ENCODE data around the gene ZBED1. TPM values are rescaled to one million over a fixed set of nuclear protein-coding genes. Genes with fewer than 3 reads are reported as not detected.
A peak's percentile ranks its signal among the peaks of the same experiment; 100 is the strongest.

Gene ZBED1
- total and polyA plus RNA-seq, 9 of the 15 experiments (the other 6 are each of a cell fraction or from before 2014, with no cell fraction given): 0.61 to 27.6 (median 13.9) TPM

DNA sequence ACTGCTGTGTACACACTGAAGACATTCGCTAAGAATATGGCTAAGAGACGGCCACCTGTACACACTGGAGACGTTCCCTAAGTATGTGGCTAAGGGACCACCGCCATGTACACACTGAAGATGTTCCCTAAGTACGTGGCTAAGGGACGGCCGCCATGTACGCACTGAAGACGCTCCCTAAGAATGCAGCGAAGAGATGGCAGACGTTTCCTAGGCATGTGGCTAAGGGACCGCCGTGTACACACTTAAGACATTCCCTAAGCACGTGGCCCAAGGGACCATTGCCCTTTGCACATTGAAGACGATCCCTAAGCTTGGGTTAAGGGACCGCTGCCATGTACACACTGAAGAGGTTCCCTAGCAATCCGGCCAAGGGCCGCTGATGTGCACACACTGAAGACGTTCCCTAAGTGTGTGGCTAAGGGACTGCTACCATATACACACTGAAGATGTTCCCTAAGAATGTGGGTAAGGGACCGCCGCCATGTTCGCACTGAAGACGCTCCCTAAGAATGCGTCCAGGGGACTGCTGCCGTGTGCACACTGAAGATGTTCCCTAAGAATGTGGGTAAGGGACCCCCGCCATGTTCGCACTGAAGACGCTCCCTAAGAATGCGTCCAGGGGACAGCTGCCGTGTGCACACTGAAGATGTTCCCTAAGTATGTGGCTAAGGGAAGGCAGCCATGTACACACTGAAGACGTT, 36.7 kb downstream of the ZBED1 start (continued):
- TF ChIP-seq RFX1 (IDR thresholded peaks at IDR 0.05) (peak; percentile 47), SPI1 (IDR thresholded peaks at IDR 0.05; ENCODE audit: borderline replicate concordance, low read depth, low read length) (no peak), TOE1 (IDR thresholded peaks at IDR 0.05; ENCODE audit: borderline replicate concordance) (peak; percentile 97), TOE1 (CRISPR knock-in tag; IDR thresholded peaks at IDR 0.05; ENCODE audit: borderline replicate concordance, low read depth) (no peak), GABPA (tag; conservative IDR thresholded peaks at IDR 0.05; ENCODE audit: low read depth) (no peak), STAT5A (IDR thresholded peaks at IDR 0.05; ENCODE audit: borderline replicate concordance, low read length) (0 out of 2 replicates have a peak, but pooled peaks have one; percentile 13), MTA3 (IDR thresholded peaks at IDR 0.05; ENCODE audit: borderline replicate concordance) (0 out of 2 replicates have a peak, but pooled peaks have one; percentile 22), ERF (CRISPR knock-in tag; IDR thresholded peaks at IDR 0.05) (no peak), XRCC5 (IDR thresholded peaks at IDR 0.05; ENCODE audit: low read depth, low read length) (no peak), TEAD2 (tag; IDR thresholded peaks at IDR 0.05) (no peak), TAF9B (IDR thresholded peaks at IDR 0.05; ENCODE audit: partially characterized antibody) (no peak), FOXK2 (conservative IDR thresholded peaks at IDR 0.05 in 1 of 2, IDR thresholded peaks at IDR 0.05 in 1 of 2; ENCODE audit: low read depth in 2 of 2) (peak; percentile 62 to 83), ZNF174 (CRISPR knock-in tag; IDR thresholded peaks at IDR 0.05) (no peak), TARDBP (IDR thresholded peaks at IDR 0.05) (0 out of 2 replicates have a peak, but pooled peaks have one; percentile 29)
- TF ChIP-seq, protein P1, sequence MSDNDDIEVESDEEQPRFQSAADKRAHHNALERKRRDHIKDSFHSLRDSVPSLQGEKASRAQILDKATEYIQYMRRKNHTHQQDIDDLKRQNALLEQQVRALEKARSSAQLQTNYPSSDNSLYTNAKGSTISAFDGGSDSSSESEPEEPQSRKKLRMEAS (CRISPR knock-in tag; IDR thresholded peaks at IDR 0.05): peak; percentile 92
- TF ChIP-seq, protein P2, sequence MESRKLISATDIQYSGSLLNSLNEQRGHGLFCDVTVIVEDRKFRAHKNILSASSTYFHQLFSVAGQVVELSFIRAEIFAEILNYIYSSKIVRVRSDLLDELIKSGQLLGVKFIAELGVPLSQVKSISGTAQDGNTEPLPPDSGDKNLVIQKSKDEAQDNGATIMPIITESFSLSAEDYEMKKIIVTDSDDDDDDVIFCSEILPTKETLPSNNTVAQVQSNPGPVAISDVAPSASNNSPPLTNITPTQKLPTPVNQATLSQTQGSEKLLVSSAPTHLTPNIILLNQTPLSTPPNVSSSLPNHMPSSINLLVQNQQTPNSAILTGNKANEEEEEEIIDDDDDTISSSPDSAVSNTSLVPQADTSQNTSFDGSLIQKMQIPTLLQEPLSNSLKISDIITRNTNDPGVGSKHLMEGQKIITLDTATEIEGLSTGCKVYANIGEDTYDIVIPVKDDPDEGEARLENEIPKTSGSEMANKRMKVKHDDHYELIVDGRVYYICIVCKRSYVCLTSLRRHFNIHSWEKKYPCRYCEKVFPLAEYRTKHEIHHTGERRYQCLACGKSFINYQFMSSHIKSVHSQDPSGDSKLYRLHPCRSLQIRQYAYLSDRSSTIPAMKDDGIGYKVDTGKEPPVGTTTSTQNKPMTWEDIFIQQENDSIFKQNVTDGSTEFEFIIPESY (CRISPR knock-in tag; IDR thresholded peaks at IDR 0.05): peak; percentile 26; the same call in 1 of the 2 replicates
- TF ChIP-seq, protein P3, sequence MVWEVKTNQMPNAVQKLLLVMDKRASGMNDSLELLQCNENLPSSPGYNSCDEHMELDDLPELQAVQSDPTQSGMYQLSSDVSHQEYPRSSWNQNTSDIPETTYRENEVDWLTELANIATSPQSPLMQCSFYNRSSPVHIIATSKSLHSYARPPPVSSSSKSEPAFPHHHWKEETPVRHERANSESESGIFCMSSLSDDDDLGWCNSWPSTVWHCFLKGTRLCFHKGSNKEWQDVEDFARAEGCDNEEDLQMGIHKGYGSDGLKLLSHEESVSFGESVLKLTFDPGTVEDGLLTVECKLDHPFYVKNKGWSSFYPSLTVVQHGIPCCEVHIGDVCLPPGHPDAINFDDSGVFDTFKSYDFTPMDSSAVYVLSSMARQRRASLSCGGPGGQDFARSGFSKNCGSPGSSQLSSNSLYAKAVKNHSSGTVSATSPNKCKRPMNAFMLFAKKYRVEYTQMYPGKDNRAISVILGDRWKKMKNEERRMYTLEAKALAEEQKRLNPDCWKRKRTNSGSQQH (CRISPR knock-in tag; IDR thresholded peaks at IDR 0.05): 0 out of 2 replicates have a peak, but pooled peaks have one; percentile 14
- TF ChIP-seq, protein P4, sequence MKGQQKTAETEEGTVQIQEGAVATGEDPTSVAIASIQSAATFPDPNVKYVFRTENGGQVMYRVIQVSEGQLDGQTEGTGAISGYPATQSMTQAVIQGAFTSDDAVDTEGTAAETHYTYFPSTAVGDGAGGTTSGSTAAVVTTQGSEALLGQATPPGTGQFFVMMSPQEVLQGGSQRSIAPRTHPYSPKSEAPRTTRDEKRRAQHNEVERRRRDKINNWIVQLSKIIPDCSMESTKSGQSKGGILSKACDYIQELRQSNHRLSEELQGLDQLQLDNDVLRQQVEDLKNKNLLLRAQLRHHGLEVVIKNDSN (CRISPR knock-in tag; IDR thresholded peaks at IDR 0.05): peak; percentile 78
- TF ChIP-seq, protein P5, sequence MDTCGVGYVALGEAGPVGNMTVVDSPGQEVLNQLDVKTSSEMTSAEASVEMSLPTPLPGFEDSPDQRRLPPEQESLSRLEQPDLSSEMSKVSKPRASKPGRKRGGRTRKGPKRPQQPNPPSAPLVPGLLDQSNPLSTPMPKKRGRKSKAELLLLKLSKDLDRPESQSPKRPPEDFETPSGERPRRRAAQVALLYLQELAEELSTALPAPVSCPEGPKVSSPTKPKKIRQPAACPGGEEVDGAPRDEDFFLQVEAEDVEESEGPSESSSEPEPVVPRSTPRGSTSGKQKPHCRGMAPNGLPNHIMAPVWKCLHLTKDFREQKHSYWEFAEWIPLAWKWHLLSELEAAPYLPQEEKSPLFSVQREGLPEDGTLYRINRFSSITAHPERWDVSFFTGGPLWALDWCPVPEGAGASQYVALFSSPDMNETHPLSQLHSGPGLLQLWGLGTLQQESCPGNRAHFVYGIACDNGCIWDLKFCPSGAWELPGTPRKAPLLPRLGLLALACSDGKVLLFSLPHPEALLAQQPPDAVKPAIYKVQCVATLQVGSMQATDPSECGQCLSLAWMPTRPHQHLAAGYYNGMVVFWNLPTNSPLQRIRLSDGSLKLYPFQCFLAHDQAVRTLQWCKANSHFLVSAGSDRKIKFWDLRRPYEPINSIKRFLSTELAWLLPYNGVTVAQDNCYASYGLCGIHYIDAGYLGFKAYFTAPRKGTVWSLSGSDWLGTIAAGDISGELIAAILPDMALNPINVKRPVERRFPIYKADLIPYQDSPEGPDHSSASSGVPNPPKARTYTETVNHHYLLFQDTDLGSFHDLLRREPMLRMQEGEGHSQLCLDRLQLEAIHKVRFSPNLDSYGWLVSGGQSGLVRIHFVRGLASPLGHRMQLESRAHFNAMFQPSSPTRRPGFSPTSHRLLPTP (IDR thresholded peaks at IDR 0.05; ENCODE audit: borderline replicate concordance, extremely low read depth, insufficient read length): no peak
